Heart left ventricle (tissue), 16 donors: ENCODE measurements around the gene RGS17. TPM values are rescaled to one million over a fixed set of nuclear protein-coding genes. Genes with fewer than 3 reads are reported as not detected.

Experiments used
- ATAC-seq, 4 donors: fragments of 200-7000 bp; cut with Tn5 transposase; one replicate each; pipeline ENCODE4 v1.9.1; 2020 to 2022; ENCODE audit warnings: moderate library complexity in 4 of 4, mild to moderate bottlenecking in 3 of 4, moderate number of reproducible peaks in 1 of 4
- DNase-seq, 5 donors: peaks; one replicate each; pipeline ENCODE4 v3.0.0-alpha.2; 2020
- H3K27ac ChIP-seq, 12 donors: fragments of 200-600 bp; sonication (generic) in 4 of 12; one replicate each; pipeline versions ENCODE4 v1.5.0 to v1.8.0; 2016 to 2022; ENCODE audit warnings: mild to moderate bottlenecking in 2 of 12
- H3K27me3 ChIP-seq, 9 donors: fragments of 200-600 bp; sonication (generic) in 2 of 9; one replicate each; pipeline versions ENCODE4 v1.5.1 to v1.8.0; 2016 to 2022; ENCODE audit warnings: mild to moderate bottlenecking in 3 of 9
- H3K36me3 ChIP-seq, 9 donors: fragments of 200-600 bp; sonication (generic) in 2 of 9; one replicate each; pipeline versions ENCODE4 v1.5.0 to v1.8.0; 2018 to 2022; ENCODE audit warnings: mild to moderate bottlenecking in 2 of 9
- H3K4me1 ChIP-seq, 12 donors: fragments of 200-600 bp; sonication (generic) in 4 of 12; one replicate each; pipeline versions ENCODE4 v1.5.0 to v1.8.0; 2016 to 2022; ENCODE audit warnings: mild to moderate bottlenecking in 3 of 12
- H3K4me3 ChIP-seq, 12 donors: fragments of 200-600 bp; sonication (generic) in 4 of 12; one replicate each; pipeline versions ENCODE4 v1.5.0 to v1.8.0; 2017 to 2022; ENCODE audit warnings: mild to moderate bottlenecking in 9 of 12, moderate library complexity in 4 of 12
- H3K9me3 ChIP-seq, 12 donors: fragments of 200-600 bp; sonication (generic) in 4 of 12; one replicate each; pipeline versions ENCODE4 v1.5.0 to v1.8.0; 2016 to 2022; ENCODE audit warnings: mild to moderate bottlenecking in 1 of 12
- CTCF ChIP-seq, 12 donors: fragments of 200-600 bp; sonication (generic) in 4 of 12; IDR thresholded peaks; one replicate each; pipeline versions ENCODE4 v1.5.0 to v1.8.0; 2018 to 2022; ENCODE audit warnings: antibody characterized with exemption in 12 of 12, mild to moderate bottlenecking in 5 of 12
- POLR2A ChIP-seq, 2 donors: fragments of 450-650 bp; IDR thresholded peaks; one replicate each; pipeline ENCODE4 v1.6.1; 2017; ENCODE audit warnings: antibody characterized with exemption in 2 of 2, mild to moderate bottlenecking in 2 of 2, moderate library complexity in 2 of 2
- WGBS, 4 donors: extraction: QIAGEN DNeasy Blood & Tissue Kit in 2 of 4; methylation state at CpG; one replicate each; pipeline versions ENCODE4 v1.1.5 to v1.1.7; 2013 to 2018; 5-methylcytosine and 5-hydroxymethylcytosine counted together
- intact Hi-C, 10 donors: fragments of 100-400 bp; cut with DNase I; formaldehyde crosslinking; loops; one replicate each; pipeline versions ENCODE4 v1.11.1 to v1.14.2; 2022
- polyA plus RNA-seq, 2 donors: library from polyadenylated mRNA; stranded (reverse); fragments of 200-250 nt; gene quantifications; one replicate each; pipeline ENCODE4 v1.2.3, GENCODE V29; 2013
- total RNA-seq, 9 donors: library from RNA; depleted of rRNA in 2 of 9; stranded (reverse); fragments of >200 nt in 2 of 9; fragmentation: NEBNext Ultra II Directional in 3 of 9; extraction: Animal tissue kit (Norgen Biotek cat#: 25700) in 3 of 9; gene quantifications; one replicate each; pipeline versions ENCODE4 v1.1.0 to v1.2.4, GENCODE V29; 2016 to 2023
- donor health status: ischemic (EF 13 %, LVEDD 7.1; RV severe dilation, severe dysfunction).
- donor health status: healthy with polysubstance abuse.
- donor health status: DM: no; HTN: yes; CAD: no.
- donor health status: DM: no; HTN: no; CAD: no.
- donor health status: ischemic (EF 25% LVEDD 6.9; RV normal size, moderate dysfunction).
- donor health status: ischemic (EF 25% LVEDD 5.7; RV mildly dilated, moderate dysfunction).
- donor health status: healthy.
- donor health status: DM: yes; HTN: yes; CAD: no.
- donor health status: ischemic (EF 35%, LVEDD 5.7; RV mildly dilated, moderate dysfunction).
- donor health status: nonischemic (EF 11% LVEDD 7.7; RV severe dilation, severe dysfunction).
- donor health status: DM: yes; HTN: yes; CAD: no.
- donor health status: PGD.
- donor health status: ischemic (EF 29% LVEDD 5.4; RV normal size, mild dysfunction).
- donor health status: nonischemic (EF 23%, LVEDD 6.1; RV moderate dilation, normal function).

The RGS17 gene
- total and polyA plus RNA-seq, 11 donors: under 0.01 to 0.53 (median 0.19) TPM; not detected in 1

DNA sequence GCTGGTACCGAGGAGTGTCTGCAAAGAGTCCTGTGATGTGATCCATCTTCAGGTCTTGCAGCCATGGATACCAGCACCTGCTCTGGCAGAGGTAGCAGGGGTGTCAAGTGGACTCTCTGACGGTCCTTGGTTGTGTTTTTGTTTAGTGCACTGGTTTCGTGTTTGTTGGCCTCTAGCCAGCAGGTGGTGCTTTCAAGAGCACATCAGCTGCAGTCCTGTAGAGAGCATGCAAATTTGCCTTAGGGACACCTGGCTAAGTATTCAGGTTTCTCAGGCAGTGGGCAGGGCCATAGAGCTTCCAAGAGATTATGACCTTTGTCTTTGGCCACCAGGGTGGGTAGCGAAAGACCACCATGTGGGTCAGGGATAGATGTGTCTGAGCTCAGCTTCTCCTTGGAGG lies 14.5 kb upstream of the RGS17 start:
- ATAC-seq (no peak), DNase-seq (no peak)
- Histone ChIP-seq H3K4me3 (no peak overlapping the region), H3K4me1 (no peaks in the 10 kb centered on the region), H3K27me3 (peaks cover 0 to 6% (median 0%) of the 10 kb centered on the region in 9 donors), H3K36me3 (no peaks in the 10 kb centered on the region), H3K9me3 (peaks cover 0 to 5% (median 0%) of the 10 kb centered on the region in 12 donors), H3K27ac (no peak overlapping the region)
- intact Hi-C loops: no loop called here
- 62 to 70% (median 63%) methylated on average over 4 of the region's 4 CpGs for WGBS, 4 donors
- TF ChIP-seq POLR2A (IDR thresholded peaks at IDR 0.05) (no peak), CTCF (IDR thresholded peaks at IDR 0.05) (no peak)

DNA sequence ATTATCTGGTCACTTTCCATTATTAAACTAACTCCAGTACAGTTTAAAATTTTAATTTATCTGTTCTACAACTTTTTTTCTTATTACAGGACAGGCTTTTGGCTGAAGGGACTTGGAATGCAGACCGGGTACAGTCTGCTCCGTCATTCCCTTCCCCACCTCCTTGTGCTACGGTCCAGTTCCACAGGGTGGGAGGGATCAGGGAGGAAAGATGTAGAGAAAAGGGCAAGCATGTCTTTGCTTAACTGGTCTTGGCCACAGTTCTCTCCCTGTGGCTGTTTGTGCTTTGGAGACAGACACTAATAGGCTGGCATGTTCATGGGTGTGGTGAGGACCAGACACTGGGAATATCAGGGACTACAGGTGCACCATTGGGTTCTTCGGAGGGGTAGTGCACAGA lies 12.1 kb upstream of the RGS17 start:
- 60 to 80% (median 69%) methylated on average over 4 of the region's 4 CpGs for WGBS, 4 donors
- Histone ChIP-seq H3K27ac (no peak overlapping the region), H3K4me3 (no peak overlapping the region), H3K36me3 (no peaks in the 10 kb centered on the region), H3K27me3 (peaks cover 0 to 6% (median 0%) of the 10 kb centered on the region in 9 donors), H3K9me3 (peaks cover 0 to 5% (median 0%) of the 10 kb centered on the region in 12 donors), H3K4me1 (no peaks in the 10 kb centered on the region)
- no peak for TF ChIP-seq CTCF (IDR thresholded peaks at IDR 0.05)
- TF ChIP-seq POLR2A (IDR thresholded peaks at IDR 0.05): no peak
- DNase-seq (no peak), ATAC-seq (no peak)
- intact Hi-C loops: no loop called here

DNA sequence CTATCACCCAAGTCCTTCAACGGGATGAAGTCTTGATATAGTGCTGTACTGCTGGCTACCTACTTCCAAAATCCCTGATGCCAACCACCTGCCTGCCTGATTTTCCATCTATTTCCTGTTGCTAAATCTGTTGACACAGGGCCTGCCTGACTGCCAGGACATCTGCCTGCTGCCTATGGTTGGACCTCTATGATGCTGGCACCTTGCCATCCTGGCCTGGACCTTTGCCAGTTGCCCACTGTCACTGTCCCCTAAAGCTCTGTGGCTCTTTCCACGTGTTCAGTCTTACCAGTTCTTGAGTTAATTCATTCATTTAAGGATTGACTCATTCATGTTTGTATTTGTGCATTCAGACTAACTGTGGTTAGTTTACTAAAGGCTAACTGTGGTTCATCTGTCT lies 9.2 kb upstream of the RGS17 start:
- no peak for TF ChIP-seq POLR2A (IDR thresholded peaks at IDR 0.05)
- no peak for TF ChIP-seq CTCF (IDR thresholded peaks at IDR 0.05)
- DNase-seq (no peak), ATAC-seq (no peak)
- H3K36me3 ChIP-seq: no peaks in the 10 kb centered on the region
- no peak overlapping the region for H3K4me3 ChIP-seq
- no peaks in the 10 kb centered on the region for H3K4me1 ChIP-seq
- peaks cover 0 to 5% (median 0%) of the 10 kb centered on the region in 12 donors for H3K9me3 ChIP-seq
- WGBS, 4 donors: 27 to 41% (median 36%) methylated on average over 2 of the region's 2 CpGs
- H3K27me3 ChIP-seq: peaks cover 0 to under 1% (median 0%) of the 10 kb centered on the region in 9 donors
- H3K27ac ChIP-seq: no peak overlapping the region
- intact Hi-C loops: no loop called here

DNA sequence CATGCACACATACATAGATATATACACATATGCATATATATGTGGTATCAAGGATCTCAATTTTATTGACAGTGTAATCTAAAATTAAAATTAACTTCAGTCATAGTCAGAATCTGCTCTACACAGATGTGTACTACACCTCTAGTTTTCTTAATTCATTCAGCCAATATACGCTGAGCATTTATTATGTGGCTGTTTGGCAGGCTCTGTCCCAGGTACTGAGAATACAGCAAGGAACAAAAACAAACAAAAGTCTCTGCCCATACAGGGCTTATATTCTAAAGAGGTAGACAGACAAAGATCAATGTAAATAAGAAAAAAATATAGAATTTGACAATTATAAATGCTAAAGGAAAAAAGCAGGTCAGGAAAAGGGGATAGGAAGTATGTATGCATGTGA lies 7.8 kb upstream of the RGS17 start:
- no peak for TF ChIP-seq CTCF (IDR thresholded peaks at IDR 0.05)
- TF ChIP-seq POLR2A (IDR thresholded peaks at IDR 0.05): no peak
- WGBS, 4 donors: 87 to 94% (median 93%) methylated on average over 1 of the region's 1 CpG
- H3K4me1 ChIP-seq: no peaks in the 10 kb centered on the region
- no peaks in the 10 kb centered on the region for H3K9me3 ChIP-seq
- no peaks in the 10 kb centered on the region for H3K36me3 ChIP-seq
- DNase-seq (no peak), ATAC-seq (no peak)
- no peak overlapping the region for H3K27ac ChIP-seq
- no peak overlapping the region for H3K4me3 ChIP-seq
- H3K27me3 ChIP-seq: no peaks in the 10 kb centered on the region
- intact Hi-C loops: no loop called here
